Neural cell (in vitro differentiated cells): ENCODE results near the gene ULBP2. TPM values are rescaled to one million over a fixed set of nuclear protein-coding genes. Genes with fewer than 3 reads are reported as not detected.

Source experiments
- H2AFZ ChIP-seq: fragments of 200-600, 300-800 bp; sonication (generic), shearing (Covaris generic); 2 replicates; pipeline ENCODE4 v1.6.0; 2014; ENCODE audit warnings: low read depth, mild to moderate bottlenecking, antibody characterized with exemption, low read length, moderate library complexity
- H3F3A ChIP-seq: fragments of 200-600 bp; shearing (Covaris generic); 2 replicates; pipeline ENCODE4 v1.6.1; 2016; ENCODE audit warnings: mild to moderate bottlenecking, moderate library complexity, mixed read lengths, antibody characterized with exemption, low read length; ENCODE audit not compliant: insufficient read depth, poor library complexity, severe bottlenecking
- H3K27ac ChIP-seq: fragments of 200-600, 300-800 bp; sonication (generic), shearing (Covaris generic); 2 replicates; pipeline ENCODE4 v1.5.1; 2014; ENCODE audit warnings: mild to moderate bottlenecking, low read length, moderate library complexity
- H3K27me3 ChIP-seq: fragments of 300-800, 200-600 bp; sonication (generic), shearing (Covaris generic); 2 replicates; pipeline ENCODE4 v1.6.0; 2014; ENCODE audit warnings: mild to moderate bottlenecking, low read depth, low read length, moderate library complexity; ENCODE audit not compliant: insufficient read depth
- H3K36me3 ChIP-seq: fragments of 300-800, 200-600 bp; sonication (generic), shearing (Covaris generic); 2 replicates; pipeline ENCODE4 v1.5.1; 2014; ENCODE audit warnings: mild to moderate bottlenecking, antibody characterized with exemption, low read length, moderate library complexity; ENCODE audit not compliant: insufficient read depth
- H3K4me2 ChIP-seq: fragments of 300-800, 200-600 bp; sonication (generic), shearing (Covaris generic); 2 replicates; pipeline ENCODE4 v1.6.0; 2014; ENCODE audit warnings: mild to moderate bottlenecking, low read length
- H3K4me3 ChIP-seq: fragments of 300-800, 200-600 bp; sonication (generic), shearing (Covaris generic); 2 replicates; pipeline ENCODE4 v1.5.1; 2014; ENCODE audit warnings: mild to moderate bottlenecking, low read length, moderate library complexity
- H3K79me2 ChIP-seq: fragments of 200-600 bp; shearing (Covaris generic); replicated peaks from 2 replicates; pipeline ENCODE4 v1.6.0; 2014; ENCODE audit warnings: mild to moderate bottlenecking, low read length, moderate library complexity; ENCODE audit not compliant: insufficient read depth
- H3K9ac ChIP-seq: fragments of 300-800, 200-600 bp; sonication (generic), shearing (Covaris generic); 2 replicates; pipeline ENCODE4 v1.6.1; 2016; ENCODE audit warnings: mild to moderate bottlenecking, low read length, mixed read lengths
- H3K9me2 ChIP-seq: fragments of 200-600 bp; shearing (Covaris generic); 2 replicates; pipeline ENCODE4 v1.6.1; 2016; ENCODE audit warnings: mild to moderate bottlenecking, low read length, mixed read lengths; ENCODE audit not compliant: insufficient read depth
- H3K9me3 ChIP-seq: fragments of 200-600, 300-800 bp; sonication (generic), shearing (Covaris generic); 2 replicates; pipeline ENCODE4 v1.6.1; 2016; ENCODE audit warnings: mild to moderate bottlenecking, mixed run types, low read length, moderate library complexity, mixed read lengths
- H4K20me1 ChIP-seq: fragments of 200-600 bp; shearing (Covaris generic); 2 replicates; pipeline ENCODE4 v1.6.1; 2016; ENCODE audit warnings: mild to moderate bottlenecking, mixed run types; ENCODE audit not compliant: insufficient read depth
- CTCF ChIP-seq: fragments of 450-650 bp; IDR thresholded peaks from 2 replicates; pipeline ENCODE4 v1.5.1; 2014; ENCODE audit warnings: antibody characterized with exemption, mild to moderate bottlenecking, moderate library complexity; ENCODE audit not compliant: poor library complexity, severe bottlenecking
- EP300 ChIP-seq: fragments of 450-650 bp; conservative IDR thresholded peaks from 2 replicates; pipeline ENCODE4 v1.6.1; 2014; ENCODE audit warnings: antibody characterized with exemption, mild to moderate bottlenecking, moderate library complexity; ENCODE audit not compliant: poor library complexity, severe bottlenecking
- EZH2 ChIP-seq: fragments of 200-600, 300-800 bp; shearing (Covaris generic), sonication (generic); IDR thresholded peaks from 2 replicates; pipeline ENCODE4 v1.6.1; 2014; ENCODE audit warnings: antibody characterized with exemption, low read length, borderline replicate concordance, mild to moderate bottlenecking; ENCODE audit not compliant: insufficient read depth, poor library complexity, severe bottlenecking
- MXI1 ChIP-seq: fragments of 450-650 bp; conservative IDR thresholded peaks from 2 replicates; pipeline ENCODE4 v1.6.1; 2014; ENCODE audit warnings: antibody characterized with exemption, mild to moderate bottlenecking; ENCODE audit not compliant: poor library complexity, severe bottlenecking
- POLR2AphosphoS5 ChIP-seq: IDR thresholded peaks from 2 replicates; pipeline ENCODE4 v1.6.1; 2012
- RAD21 ChIP-seq: fragments of 450-650 bp; conservative IDR thresholded peaks from 2 replicates; pipeline ENCODE4 v1.6.1; 2014; ENCODE audit warnings: antibody characterized with exemption, mild to moderate bottlenecking, moderate library complexity
- REST ChIP-seq: IDR thresholded peaks from 2 replicates; pipeline ENCODE4 v1.6.1; 2012; ENCODE audit warnings: borderline replicate concordance
- SMC3 ChIP-seq: fragments of 450-650 bp; conservative IDR thresholded peaks from 2 replicates; pipeline ENCODE4 v1.6.1; 2014; ENCODE audit warnings: antibody characterized with exemption, mild to moderate bottlenecking, moderate library complexity; ENCODE audit not compliant: poor library complexity
- TAF1 ChIP-seq: IDR thresholded peaks from 2 replicates; pipeline ENCODE4 v1.6.1; 2012; ENCODE audit warnings: low read depth
- polyA plus RNA-seq: library from polyadenylated mRNA; depleted of rRNA; stranded (reverse); fragments of >200 nt; gene quantifications from 2 replicates; pipeline ENCODE4 v1.2.3, GENCODE V29; 2014

The ULBP2 gene
- polyA plus RNA-seq, 1 donor from 2014 or later = 1.5 TPM

GRCh38 chr6:149985481-149985937 is 43.7 kb downstream of the ULBP2 start:
- Histone ChIP-seq H3K4me3 (no peak overlapping the region), H3K4me2 (no peak overlapping the region)

GRCh38 chr6:149987602-149988107 is 45.8 kb downstream of the ULBP2 start:
- Histone ChIP-seq H3K36me3 (no peaks in the 10 kb centered on the region), H3K27me3 (peaks cover 100% of the 10 kb centered on the region), H4K20me1 (no peaks in the 10 kb centered on the region), H2AFZ (no peak overlapping the region), H3K9me2 (no peaks in the 10 kb centered on the region), H3K79me2 (no peaks in the 10 kb centered on the region), H3K27ac (no peak overlapping the region), H3K9me3 (peaks cover 22% of the 10 kb centered on the region), H3K4me2 (no peak overlapping the region), H3F3A (no peaks in the 10 kb centered on the region), H3K9ac (no peak overlapping the region), H3K4me3 (no peak overlapping the region)
- TF ChIP-seq POLR2AphosphoS5 (no peak), SMC3 (no peak), TAF1 (no peak), EZH2 (no peak), CTCF (no peak), MXI1 (no peak), EP300 (no peak), RAD21 (no peak)

More at GRCh38 chr6:149985481-149985937, 43.7 kb downstream of the ULBP2 start:
- no peaks in the 10 kb centered on the region for H3K36me3 ChIP-seq
- H3K79me2 ChIP-seq = no peaks in the 10 kb centered on the region
- TF ChIP-seq REST (no peak), TAF1 (no peak), MXI1 (no peak), EZH2 (no peak), RAD21 (no peak), SMC3 (no peak), POLR2AphosphoS5 (no peak), CTCF (no peak), EP300 (no peak)
- H3F3A ChIP-seq = no peaks in the 10 kb centered on the region
- no peak overlapping the region for H3K9ac ChIP-seq
- no peak overlapping the region for H3K27ac ChIP-seq
- no peak overlapping the region for H2AFZ ChIP-seq
- no peaks in the 10 kb centered on the region for H4K20me1 ChIP-seq
- no peaks in the 10 kb centered on the region for H3K9me2 ChIP-seq
- peaks cover 99% of the 10 kb centered on the region for H3K27me3 ChIP-seq
- H3K9me3 ChIP-seq = peaks cover 22% of the 10 kb centered on the region
